ENCODE measurements around the gene SOX30.

SOX30 gene

DNA sequence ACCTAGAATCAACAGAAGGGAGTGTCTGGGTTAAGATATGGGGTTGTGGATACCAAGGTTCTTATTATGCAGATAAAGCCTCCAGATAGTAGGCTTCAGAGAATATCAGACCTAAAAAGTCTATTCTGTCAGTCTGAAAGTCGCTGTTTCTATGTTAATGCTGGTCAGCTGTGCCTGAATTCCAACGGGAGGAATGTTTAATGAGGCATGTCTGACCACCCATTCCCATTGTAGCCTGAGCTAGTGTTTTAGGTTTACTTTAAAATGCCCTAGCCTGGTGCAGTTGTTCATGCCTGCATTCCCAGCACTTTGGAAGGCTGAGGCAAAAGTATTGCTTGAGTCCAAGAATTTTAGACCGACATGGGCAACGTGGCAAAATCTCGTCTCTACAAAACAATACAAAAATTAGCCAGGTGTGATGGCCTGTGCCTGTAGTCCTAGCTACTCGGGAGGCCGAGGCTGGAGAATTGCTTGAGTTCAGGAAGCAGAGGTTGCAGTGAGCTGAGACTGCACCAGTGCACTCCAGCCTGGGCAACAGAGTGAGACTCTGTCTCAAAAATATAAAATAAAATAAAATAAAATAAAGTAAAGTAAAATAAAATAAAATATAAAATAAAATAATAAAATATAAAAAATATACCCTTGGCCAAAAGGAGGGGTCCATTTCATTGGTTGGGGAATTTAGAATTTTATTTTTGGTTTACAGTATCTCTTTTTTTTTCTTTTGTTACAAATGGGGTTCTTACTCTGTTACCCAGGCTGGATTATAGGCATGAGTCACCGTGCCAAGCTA is 7.8 kb upstream of the SOX30 start:
- DNase-seq (ENCODE audit: low spot score) = no peak

GRCh38 chr5:157658893-157659292 is 6.7 kb upstream of the SOX30 start:
- no peak for DNase-seq (ENCODE audit: low spot score)

GRCh38 chr5:157657516-157657915 is 5.3 kb upstream of the SOX30 start:
- DNase-seq (ENCODE audit: low spot score) = no peak

DNA sequence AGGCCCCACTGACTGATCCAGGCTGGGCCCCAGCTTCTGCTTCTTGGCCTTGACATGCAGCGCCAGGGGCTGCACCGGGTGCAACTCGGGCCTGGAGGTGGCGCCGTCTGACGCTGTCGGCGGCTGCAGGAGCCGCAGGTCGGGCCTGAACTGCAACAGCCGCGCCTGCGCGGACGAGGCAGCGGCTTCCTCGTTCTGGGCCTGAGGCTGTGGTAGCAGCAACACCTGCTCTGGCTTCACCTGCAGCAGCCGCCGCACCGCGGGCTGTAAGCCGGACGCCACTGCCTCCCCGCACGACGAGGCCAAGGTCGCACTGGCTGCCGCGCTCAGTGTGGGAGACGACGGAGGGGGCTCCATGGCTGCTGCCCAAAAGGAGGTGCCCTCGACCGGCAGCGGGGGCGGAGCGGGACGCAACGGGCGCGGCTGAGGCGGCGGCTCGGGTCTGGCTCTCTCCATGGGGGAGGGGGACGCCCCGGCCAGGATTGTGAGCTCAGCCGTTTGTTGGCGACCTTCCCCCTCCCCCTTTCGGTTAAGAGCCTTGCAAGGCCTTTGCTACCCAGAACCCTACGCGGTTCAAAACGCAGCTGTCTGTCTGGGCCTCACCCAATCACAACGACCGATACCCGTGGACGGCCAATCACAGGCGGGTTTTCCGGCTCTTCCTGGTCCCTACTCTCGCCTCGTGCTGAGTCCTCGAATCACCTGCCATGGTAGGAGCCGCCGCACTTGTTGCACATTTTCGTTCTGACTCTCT is 438 bp downstream of the SOX30 start:
- DNase-seq (ENCODE audit: low spot score) = no peak

DNA sequence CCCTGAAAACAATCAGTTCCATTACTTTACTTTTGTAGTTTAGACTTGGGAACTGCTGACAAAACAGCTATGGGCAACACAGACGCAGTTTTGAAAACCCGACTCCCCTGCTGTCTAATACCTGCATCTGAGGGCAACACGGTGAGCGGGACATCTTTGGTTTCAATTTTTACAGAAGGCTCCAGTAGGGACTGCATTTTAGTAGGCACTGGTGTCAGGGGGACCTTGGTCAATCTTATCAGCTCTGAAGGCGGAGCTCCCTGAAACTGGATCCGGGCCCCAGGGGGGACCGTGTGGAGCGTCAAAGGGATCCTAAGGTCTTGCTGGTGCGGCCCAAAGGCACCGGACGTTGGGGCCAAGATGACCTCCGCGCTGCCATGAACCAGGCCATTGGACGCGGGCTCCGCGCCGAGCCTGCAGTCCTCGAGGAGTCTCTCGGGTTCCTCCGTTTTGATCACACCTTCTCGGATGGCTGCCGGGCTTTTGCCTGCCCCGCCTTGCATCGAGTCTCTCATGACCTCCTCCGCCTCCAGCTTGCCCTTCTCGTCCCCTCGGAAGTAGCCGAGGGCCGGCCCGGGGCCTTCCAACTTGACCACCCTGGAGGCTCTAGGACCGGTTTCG is 1.1 kb downstream of the SOX30 start:
- no peak for DNase-seq (ENCODE audit: low spot score)

- DNase-seq (ENCODE audit: low spot score) = no peak
These were observed 3.1 kb downstream of the SOX30 start for GRCh38 chr5:157649101-157649500.

- DNase-seq (ENCODE audit: low spot score) = no peak
These were observed 3.8 kb downstream of the SOX30 start for GRCh38 chr5:157648275-157648990.

DNA sequence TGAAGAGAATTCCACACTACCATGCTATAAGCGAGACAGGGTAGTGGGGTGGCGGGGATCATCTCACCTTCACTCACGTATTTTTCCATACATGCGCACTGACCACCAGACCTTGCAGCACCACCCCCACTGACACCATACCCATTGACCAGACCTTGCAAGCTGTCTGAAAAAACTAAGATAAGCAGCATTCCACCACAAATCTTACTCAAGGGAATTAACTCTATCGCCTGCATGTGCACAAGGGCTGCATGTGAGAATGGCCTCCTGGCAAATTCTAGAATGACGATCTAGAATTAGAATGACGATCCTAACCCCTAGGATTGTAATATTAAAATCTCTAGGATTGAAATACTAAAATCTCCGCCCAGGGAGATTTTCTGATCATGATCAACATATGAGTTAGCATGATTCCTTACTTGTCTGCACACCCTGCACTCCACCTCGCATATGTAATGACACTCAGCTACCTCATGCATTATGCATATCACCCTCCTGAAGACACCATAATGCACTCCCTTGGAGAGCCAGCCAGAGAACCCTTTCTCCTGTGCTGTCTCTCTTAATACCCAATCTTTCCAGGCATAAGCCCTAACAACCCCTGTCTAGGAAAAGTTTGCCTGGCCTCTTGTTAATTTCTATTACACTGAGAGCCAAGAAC is 11.7 kb downstream of the SOX30 start:
- DNase-seq (ENCODE audit: low spot score) = no peak

- no peak for DNase-seq (ENCODE audit: low spot score)
These were observed 21.9 kb downstream of the SOX30 start for GRCh38 chr5:157630341-157630740.

- no peak for DNase-seq (ENCODE audit: low spot score)
These were observed 25.4 kb downstream of the SOX30 start for GRCh38 chr5:157626831-157627230.

DNA sequence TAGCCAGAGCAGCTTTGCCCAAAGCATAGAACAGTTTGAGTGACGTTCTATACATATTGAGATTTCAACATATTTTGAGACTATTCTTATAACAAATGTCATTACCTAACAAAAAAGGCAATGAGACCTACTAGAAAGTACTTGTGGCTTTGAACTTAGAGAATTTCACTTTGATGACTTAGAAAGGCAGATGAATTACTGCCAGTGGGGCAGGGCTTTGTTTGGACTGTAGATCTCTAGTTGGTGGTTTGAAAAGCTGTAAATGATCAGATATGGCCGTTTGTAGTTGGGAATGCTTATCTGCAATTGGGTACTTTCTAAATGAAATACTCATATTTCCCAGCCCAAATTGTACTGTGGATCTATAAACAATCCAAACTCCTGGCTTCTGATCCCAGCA is 28.1 kb downstream of the SOX30 start:
- DNase-seq (ENCODE audit: low spot score) = no peak

DNA sequence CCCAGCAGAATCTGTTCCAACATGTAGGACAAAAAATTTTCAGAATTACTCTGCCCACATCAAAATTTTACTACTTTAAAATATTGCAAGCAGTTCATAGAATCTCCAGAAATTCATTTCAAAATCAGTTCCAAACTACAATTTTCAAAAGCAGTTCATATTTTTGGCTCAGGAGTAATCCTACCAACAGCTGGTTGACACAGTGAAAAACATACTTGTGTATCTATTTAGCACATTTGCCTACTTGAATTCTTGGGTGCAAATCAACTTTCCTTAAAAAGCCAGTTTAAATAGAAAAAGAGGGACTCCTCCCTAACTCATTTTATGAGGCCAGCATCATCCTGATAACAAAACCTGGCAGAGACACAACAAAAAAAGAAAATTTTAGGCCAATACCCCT is 31.5 kb downstream of the SOX30 start:
- DNase-seq (ENCODE audit: low spot score) = no peak

- DNase-seq (ENCODE audit: low spot score) = no peak
These were observed 34.0 kb downstream of the SOX30 start for GRCh38 chr5:157618191-157618765.

DNA sequence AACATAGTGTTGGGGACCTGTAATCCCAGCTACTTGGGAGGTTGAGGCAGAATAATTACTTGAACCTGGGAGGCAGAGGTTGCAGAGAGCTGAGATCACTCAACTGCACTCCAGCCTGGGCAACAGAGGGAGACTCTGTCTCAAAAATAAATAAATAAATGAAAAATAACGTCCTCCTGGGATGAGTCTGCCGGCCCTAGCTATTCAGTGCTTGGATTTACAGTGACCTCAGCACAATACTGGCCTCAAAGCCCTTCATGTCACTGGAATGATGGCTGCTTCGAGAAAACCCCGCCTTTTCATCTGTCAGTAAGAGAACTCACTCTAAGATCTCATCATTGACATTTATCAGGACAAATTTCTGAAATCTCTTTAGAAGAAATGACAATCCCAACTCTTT is 35.5 kb downstream of the SOX30 start:
- no peak for DNase-seq (ENCODE audit: low spot score)

- DNase-seq (ENCODE audit: low spot score) = no peak
These were observed 38.6 kb downstream of the SOX30 start for GRCh38 chr5:157613385-157614245.

DNA sequence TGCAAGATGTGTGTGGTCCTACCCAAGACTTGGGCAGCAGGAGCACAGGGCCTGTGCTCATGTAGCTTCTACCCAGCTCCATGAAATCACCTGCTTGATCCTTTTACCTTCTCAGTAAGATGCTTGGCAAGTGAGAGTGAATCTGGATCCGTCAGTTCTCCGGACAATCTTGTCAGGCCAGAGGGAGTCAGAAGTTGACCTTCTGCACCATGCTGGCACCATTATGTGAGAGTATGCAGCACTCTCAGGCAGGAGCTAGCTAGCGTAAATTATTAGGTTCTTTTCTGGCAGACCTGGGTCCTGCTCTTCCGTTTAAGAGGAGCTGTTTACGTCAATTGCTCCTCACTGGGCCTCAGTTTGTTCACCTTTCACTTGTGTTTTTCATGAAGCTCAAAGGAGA is 39.7 kb downstream of the SOX30 start:
- DNase-seq (ENCODE audit: low spot score) = no peak

DNA sequence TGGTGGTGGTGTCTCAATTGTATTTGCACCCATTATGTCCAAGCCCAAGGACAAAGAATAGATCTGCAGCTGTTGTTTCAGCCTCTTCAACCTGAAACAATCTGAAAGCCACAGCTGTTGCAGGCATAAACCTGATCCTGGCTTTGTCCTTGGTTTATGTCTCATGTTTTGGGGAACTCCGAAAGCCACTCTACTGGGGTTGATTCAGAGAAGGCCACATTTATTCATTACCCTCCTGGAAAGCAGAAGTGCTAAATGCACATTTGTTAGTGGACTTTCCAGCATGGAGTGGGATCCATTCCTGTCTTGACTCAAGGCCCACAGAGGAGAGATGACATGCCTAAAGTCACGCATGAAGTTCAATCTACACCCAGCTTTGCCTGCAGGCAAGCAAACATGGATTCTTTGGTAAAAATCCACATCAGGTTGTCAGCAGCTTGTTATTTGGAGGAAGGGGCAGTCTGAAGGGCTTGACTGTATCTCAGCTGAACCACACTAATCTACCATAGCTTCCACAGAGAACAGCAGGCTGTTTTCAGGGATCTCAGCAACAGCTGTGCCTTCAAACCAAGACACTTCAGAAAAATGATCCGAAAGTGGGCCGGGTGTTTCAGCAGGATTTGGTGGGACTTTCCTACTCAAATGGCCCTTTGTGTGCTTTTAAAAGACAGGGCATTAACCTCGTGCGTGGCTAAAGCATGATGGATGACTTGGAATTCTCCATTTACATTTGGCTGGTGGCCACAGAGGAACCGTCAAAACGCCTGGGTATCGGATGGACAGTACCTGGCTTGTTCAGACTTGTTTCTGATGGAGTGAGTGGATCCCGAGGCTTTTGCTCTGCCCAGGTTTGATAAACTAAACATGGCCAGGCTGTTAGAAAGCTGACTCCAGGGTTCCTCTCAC is 40.4 kb downstream of the SOX30 start:
- DNase-seq (ENCODE audit: low spot score) = no peak

GRCh38 chr5:157610990-157611389 is 41.2 kb downstream of the SOX30 start:
- no peak for DNase-seq (ENCODE audit: low spot score)

- no peak for DNase-seq (ENCODE audit: low spot score)
These were observed 43.2 kb downstream of the SOX30 start for GRCh38 chr5:157608972-157609565.

Data from SK-N-DZ (cell line).